Adrenal gland (tissue), 12 donors: Measurements from ENCODE around the gene SOX10. TPM values are rescaled to one million over a fixed set of nuclear protein-coding genes. Genes with fewer than 3 reads are reported as not detected.
"Not testable (repeated sequence)": the region's sequence is repeated elsewhere in the genome, so short reads cannot be mapped to it uniquely, and the experiment has no call there.

Source experiments
- DNase-seq, 7 donors: peaks; one replicate each; pipeline ENCODE4 v3.0.0-alpha.2; 2019 to 2020
- H3K27ac ChIP-seq, 5 donors: fragments of 200-600 bp; sonication (generic) in 4 of 5; 1 replicate in 3 of 5; 2 replicates in 2 of 5; pipeline versions ENCODE4 v1.5.1 to v1.8.0; 2016 to 2020; ENCODE audit warnings: mild to moderate bottlenecking in 1 of 5
- H3K27me3 ChIP-seq: fragments of 200-600 bp; 2 replicates; pipeline ENCODE4 v1.8.0; 2021
- H3K36me3 ChIP-seq, 2 donors: fragments of 200-600 bp; replicated peaks in 1 of 2; 1 replicate in 1 of 2; 2 replicates in 1 of 2; pipeline versions ENCODE4 v1.5.1 to v1.8.0; 2018 to 2022
- H3K4me1 ChIP-seq, 2 donors: fragments of 200-600 bp; replicated peaks in 1 of 2; 1 replicate in 1 of 2; 2 replicates in 1 of 2; pipeline versions ENCODE4 v1.5.1 to v1.8.0; 2018 to 2021
- H3K4me3 ChIP-seq, 4 donors: fragments of 200-600 bp; sonication (generic) in 3 of 4; one replicate each; pipeline ENCODE4 v1.5.1; 2016 to 2018
- H3K9me3 ChIP-seq, 3 donors: fragments of 200-600 bp; sonication (generic) in 1 of 3; replicated peaks in 1 of 3; 1 replicate in 2 of 3; 2 replicates in 1 of 3; pipeline versions ENCODE4 v1.5.1 to v1.8.0; 2016 to 2021
- POLR2A ChIP-seq, 2 donors: fragments of 450-650 bp; IDR thresholded peaks; one replicate each; pipeline ENCODE4 v1.6.1; 2017; ENCODE audit warnings: antibody characterized with exemption in 2 of 2, mild to moderate bottlenecking in 2 of 2, moderate library complexity in 1 of 2
- WGBS, 4 donors: extraction: QIAGEN DNeasy Blood & Tissue Kit in 2 of 4; methylation state at CpG; one replicate each; pipeline versions ENCODE4 v1.1.5 to v1.1.7; 2013 to 2017; 5-methylcytosine and 5-hydroxymethylcytosine counted together
- intact Hi-C, 2 donors: fragments of 100-400 bp; cut with DNase I; formaldehyde crosslinking; loops; one replicate each; pipeline versions ENCODE4 v1.14.1 to v1.15.0; 2022 to 2023
- polyA plus RNA-seq, 3 donors: library from polyadenylated mRNA; stranded (reverse); fragments of 200-250 nt in 2 of 3; fragments of 350-450 nt in 1 of 3; fragmentation: Illumina TruSeq in 1 of 3; extraction: RNeasy Lipid Tissue Mini Kit (QIAGEN cat#74804) in 1 of 3; gene quantifications; one replicate each; pipeline ENCODE4 v1.2.3, GENCODE V29; 2013 to 2014
- total RNA-seq, 9 donors: library from RNA; depleted of rRNA in 4 of 9; stranded (reverse); fragments of >200 nt in 4 of 9; fragments of 120-200 nt in 1 of 9; fragmentation: NEBNext Ultra II Directional in 1 of 9; extraction: Animal tissue kit (Norgen Biotek cat#: 25700) in 1 of 9; gene quantifications; one replicate each; pipeline versions ENCODE4 v1.1.0 to v1.2.4, GENCODE V29; 2013 to 2023
- TF ChIP-seq, protein P1 (sequence below), 6 experiments: fragments of 450-650 bp in 4 of 6; fragments of 200-600 bp in 2 of 6; sonication (generic) in 1 of 6; IDR thresholded peaks; 1 replicate in 5 of 6; 2 replicates in 1 of 6; pipeline versions ENCODE4 v1.5.1 to v1.8.0; 2016 to 2021; ENCODE audit warnings: antibody characterized with exemption in 6 of 6, mild to moderate bottlenecking in 2 of 6, moderate library complexity in 1 of 6
- donor health status: healthy with polysubstance abuse.
- donor health status: Bipolar disorder and iron deficiency.
- donor health status: DM: yes; HTN: yes; CAD: no.
- donor health status: DM: no; HTN: no; CAD: no.
- donor health status: DM: no; HTN: no; CAD: no.
- donor health status: DM: yes; HTN: yes; CAD: no.

Gene SOX10
- total and polyA plus RNA-seq, 12 donors = 0.16 to 5.4 (median 0.78) TPM; not detected in 1

DNA sequence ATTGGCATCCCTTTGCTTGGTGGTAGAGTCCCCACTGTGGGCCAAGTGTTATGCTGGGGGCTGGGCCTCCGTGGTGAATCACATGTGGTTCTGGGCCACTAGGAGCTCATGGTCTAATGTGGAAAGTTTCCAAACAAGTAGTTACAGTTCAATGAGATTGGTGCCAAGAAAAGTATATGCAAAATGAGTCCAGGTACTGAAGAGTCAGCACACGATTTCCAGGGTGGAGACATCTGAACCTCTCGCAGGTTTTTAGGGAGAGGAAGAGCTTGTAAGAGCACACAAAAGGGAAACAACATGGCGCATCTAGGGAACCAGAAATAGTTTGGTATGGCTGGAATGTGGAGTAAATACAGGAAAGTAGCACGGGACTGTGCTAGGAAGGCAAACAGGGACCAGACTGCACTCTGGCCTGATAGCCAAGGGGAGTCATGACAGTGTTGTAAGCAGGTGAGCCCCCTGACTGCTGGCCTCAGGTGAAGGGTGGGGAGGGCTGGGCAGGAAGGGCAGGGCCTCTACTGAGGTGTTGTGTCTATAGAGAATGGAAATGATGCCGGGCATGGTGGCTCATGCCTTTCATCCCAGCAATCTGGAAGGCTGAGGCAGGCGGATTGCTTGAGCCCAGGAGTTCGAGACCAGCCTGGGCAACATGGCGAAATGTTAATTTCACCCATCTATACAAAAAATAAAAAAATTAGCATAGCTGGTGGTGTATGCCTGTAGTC is 18.3 kb downstream of the SOX10 start:
- H3K4me1 ChIP-seq = no peaks in the 10 kb centered on the region
- no peak for DNase-seq
- H3K27me3 ChIP-seq = no peaks in the 10 kb centered on the region
- H3K9me3 ChIP-seq = no peaks in the 10 kb centered on the region
- H3K36me3 ChIP-seq = peaks cover 0 to 47% of the 10 kb centered on the region in 2 donors
- no peak for TF ChIP-seq POLR2A (IDR thresholded peaks at IDR 0.05)
- TF ChIP-seq, protein P1, sequence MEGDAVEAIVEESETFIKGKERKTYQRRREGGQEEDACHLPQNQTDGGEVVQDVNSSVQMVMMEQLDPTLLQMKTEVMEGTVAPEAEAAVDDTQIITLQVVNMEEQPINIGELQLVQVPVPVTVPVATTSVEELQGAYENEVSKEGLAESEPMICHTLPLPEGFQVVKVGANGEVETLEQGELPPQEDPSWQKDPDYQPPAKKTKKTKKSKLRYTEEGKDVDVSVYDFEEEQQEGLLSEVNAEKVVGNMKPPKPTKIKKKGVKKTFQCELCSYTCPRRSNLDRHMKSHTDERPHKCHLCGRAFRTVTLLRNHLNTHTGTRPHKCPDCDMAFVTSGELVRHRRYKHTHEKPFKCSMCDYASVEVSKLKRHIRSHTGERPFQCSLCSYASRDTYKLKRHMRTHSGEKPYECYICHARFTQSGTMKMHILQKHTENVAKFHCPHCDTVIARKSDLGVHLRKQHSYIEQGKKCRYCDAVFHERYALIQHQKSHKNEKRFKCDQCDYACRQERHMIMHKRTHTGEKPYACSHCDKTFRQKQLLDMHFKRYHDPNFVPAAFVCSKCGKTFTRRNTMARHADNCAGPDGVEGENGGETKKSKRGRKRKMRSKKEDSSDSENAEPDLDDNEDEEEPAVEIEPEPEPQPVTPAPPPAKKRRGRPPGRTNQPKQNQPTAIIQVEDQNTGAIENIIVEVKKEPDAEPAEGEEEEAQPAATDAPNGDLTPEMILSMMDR (IDR thresholded peaks at IDR 0.05) = no peak
- intact Hi-C loops = loop anchor here (10.0 kb wide), 2 partner anchors 61 to 151 kb away; partner anchors contain the start of gene MICALL1 (in 1 of the 2)
- no peak overlapping the region for H3K4me3 ChIP-seq
- WGBS, 4 donors = 78 to 82% (median 80%) methylated on average over 9 of the region's 9 CpGs
- H3K27ac ChIP-seq = no peak overlapping the region

DNA sequence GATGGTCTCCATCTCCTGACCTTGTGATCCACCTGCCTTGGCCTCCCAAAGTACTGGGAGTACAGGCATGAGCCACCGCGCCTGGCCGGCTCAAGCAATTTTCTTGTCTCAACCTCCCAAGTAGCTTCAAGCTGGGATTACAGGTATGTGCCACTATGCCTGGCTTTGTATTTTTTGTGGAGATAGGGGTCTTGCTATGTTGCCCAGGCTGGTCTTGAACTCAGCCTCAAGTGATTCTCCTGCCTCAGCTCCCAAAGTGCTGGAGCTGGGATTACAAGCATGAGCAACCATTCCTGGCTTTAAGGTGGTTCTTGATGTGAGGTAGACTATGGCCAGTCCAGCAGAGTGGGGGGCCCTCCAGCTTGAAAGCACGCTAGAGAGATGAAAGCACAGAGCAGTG is 23.3 kb downstream of the SOX10 start:
- H3K4me1 ChIP-seq = no peaks in the 10 kb centered on the region
- no peaks in the 10 kb centered on the region for H3K27me3 ChIP-seq
- intact Hi-C loops = loop anchor here (10.0 kb wide), 2 partner anchors 56 to 146 kb away; partner anchors contain the start of gene MICALL1 (in 1 of the 2)
- no peak for DNase-seq
- H3K4me3 ChIP-seq = no peak overlapping the region
- H3K27ac ChIP-seq = no peak overlapping the region
- H3K36me3 ChIP-seq = peaks cover 0 to 63% of the 10 kb centered on the region in 2 donors
- TF ChIP-seq, protein P1 (IDR thresholded peaks at IDR 0.05) = no peak
- no peak for TF ChIP-seq POLR2A (IDR thresholded peaks at IDR 0.05)
- H3K9me3 ChIP-seq = no peaks in the 10 kb centered on the region
- 96 to 100% (median 96%) methylated on average over 1 to 4 of the region's 4 CpGs for WGBS, 4 donors

DNA sequence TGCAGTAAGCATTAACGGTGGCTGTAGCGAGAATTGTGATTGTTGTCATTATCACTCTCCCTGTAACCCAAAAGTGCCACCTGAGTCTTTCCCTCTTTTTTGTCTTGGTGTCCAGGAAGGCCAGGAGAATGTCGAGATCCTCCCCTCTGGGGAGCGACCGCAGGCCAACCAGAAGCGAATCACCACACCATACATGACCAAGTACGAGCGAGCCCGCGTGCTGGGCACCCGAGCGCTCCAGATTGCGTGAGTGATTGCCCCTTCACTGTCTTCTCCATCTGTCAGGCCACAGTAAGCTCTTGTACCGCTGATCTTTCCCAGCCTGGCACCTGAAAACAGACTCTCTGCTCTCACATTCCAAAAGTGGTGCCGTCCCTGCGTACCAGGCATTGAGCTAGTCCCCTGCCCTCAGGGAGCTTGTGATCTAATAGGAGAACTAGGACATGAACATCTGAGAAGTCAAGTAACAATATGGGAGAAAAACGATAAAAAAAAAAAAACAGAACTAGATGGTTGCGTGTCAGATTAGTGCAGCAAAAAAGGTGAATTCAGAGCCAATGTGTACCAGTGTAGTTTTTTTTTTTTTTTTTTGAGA is 25.0 kb downstream of the SOX10 start:
- Histone ChIP-seq H3K27ac (no peak overlapping the region), H3K9me3 (no peaks in the 10 kb centered on the region), H3K4me1 (peaks cover 6% of the 10 kb centered on the region in 2 donors), H3K27me3 (no peaks in the 10 kb centered on the region), H3K4me3 (no peak overlapping the region), H3K36me3 (peaks cover 0 to 63% of the 10 kb centered on the region in 2 donors)
- no peak for DNase-seq
- intact Hi-C loops = no loop called here
- TF ChIP-seq POLR2A (IDR thresholded peaks at IDR 0.05) = no peak
- TF ChIP-seq, protein P1 (IDR thresholded peaks at IDR 0.05) = no peak
- WGBS, 4 donors = 92 to 98% (median 95%) methylated on average over 18 of the region's 18 CpGs

DNA sequence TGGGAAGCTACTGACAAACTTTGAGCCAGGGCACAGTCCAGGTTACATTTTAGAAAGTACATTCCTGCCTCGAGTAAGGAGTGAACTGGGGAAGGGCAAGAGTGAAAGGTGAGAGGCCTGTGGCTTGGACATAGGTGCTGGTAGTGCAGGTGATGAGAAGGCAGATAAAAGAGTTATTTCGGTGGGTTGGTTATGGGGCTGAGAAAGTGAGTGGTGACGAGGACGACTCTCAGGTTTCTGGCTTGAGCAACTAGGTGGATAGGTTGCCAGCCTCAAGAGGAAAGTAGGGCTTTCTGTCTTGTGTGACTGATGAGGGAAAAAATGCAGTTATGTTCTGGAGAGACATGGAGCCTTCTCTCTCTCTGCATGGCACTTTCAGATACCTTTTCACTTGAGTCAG is 27.1 kb downstream of the SOX10 start:
- Histone ChIP-seq H3K9me3 (no peaks in the 10 kb centered on the region), H3K27ac (no peak overlapping the region), H3K27me3 (no peaks in the 10 kb centered on the region), H3K36me3 (peaks cover 0 to 52% of the 10 kb centered on the region in 2 donors), H3K4me3 (no peak overlapping the region), H3K4me1 (peaks cover 10 to 16% of the 10 kb centered on the region in 2 donors)
- TF ChIP-seq, protein P1 (IDR thresholded peaks at IDR 0.05) = no peak
- no peak for TF ChIP-seq POLR2A (IDR thresholded peaks at IDR 0.05)
- no peak for DNase-seq
- intact Hi-C loops = no loop called here
- 78 to 92% (median 84%) methylated on average over 4 of the region's 4 CpGs for WGBS, 4 donors

DNA sequence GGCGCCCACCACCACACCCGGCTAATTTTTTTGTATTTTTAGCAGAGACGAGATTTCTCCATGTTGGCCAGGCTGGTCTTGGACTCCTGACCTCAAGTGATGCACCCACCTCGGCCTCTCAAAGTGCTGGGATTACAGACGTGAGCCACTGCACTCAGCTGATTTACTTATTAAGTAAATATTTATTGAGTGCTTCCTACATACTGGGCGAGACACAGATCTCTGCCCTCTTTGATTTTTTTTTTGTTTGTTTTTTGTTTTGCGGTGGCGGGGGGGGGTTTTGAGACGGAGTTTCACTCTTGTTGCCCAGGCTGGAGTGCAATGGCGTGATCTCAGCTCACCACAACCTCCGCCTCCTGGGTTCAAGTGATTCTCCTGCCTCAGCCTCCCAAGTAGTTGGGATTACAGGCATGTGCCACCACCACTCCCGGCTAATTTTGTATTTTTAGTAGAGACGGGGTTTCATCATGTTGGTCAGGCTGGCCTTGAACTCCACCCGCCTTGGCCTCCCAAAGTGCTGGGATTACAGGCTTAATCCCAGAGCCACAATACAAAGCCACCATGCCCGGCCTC is 28.4 kb downstream of the SOX10 start:
- H3K4me3 ChIP-seq, DNase-seq, H3K9me3 ChIP-seq, H3K27me3 ChIP-seq, H3K27ac ChIP-seq, intact Hi-C loops: not testable (repeated sequence)
- WGBS, 4 donors = 74 to 86% (median 83%) methylated on average over 15 of the region's 15 CpGs
- peaks cover 0 to 40% of the 10 kb centered on the region in 2 donors for H3K36me3 ChIP-seq
- peaks cover 10 to 16% of the 10 kb centered on the region in 2 donors for H3K4me1 ChIP-seq
